Muscle layer of colon (tissue), 2 donors: Measurements from ENCODE around the gene NCS1.
A peak's percentile ranks its signal among the peaks of the same experiment; 100 is the strongest.

Experiments
- H3K27ac ChIP-seq: one replicate; pipeline ENCODE4 v1.7.0; 2013; ENCODE audit warnings: low read depth, mild to moderate bottlenecking, low read length, moderate library complexity
- H3K27me3 ChIP-seq, 2 donors: one replicate each; pipeline ENCODE4 v1.7.0; 2013; ENCODE audit warnings: low read length in 2 of 2, mild to moderate bottlenecking in 2 of 2; ENCODE audit not compliant: insufficient read depth in 2 of 2, control insufficient read depth in 1 of 2
- H3K36me3 ChIP-seq: one replicate; pipeline ENCODE4 v1.7.0; 2013; ENCODE audit warnings: mild to moderate bottlenecking, low read length; ENCODE audit not compliant: insufficient read depth
- H3K4me1 ChIP-seq: one replicate; pipeline ENCODE4 v1.7.0; 2013; ENCODE audit warnings: mild to moderate bottlenecking, low read length; ENCODE audit not compliant: insufficient read depth
- H3K4me3 ChIP-seq, 2 donors: one replicate each; pipeline ENCODE4 v1.7.0; 2013; ENCODE audit warnings: low read length in 2 of 2, low read depth in 1 of 2, mild to moderate bottlenecking in 1 of 2, moderate library complexity in 1 of 2
- H3K9ac ChIP-seq: one replicate; pipeline ENCODE4 v1.7.0; 2013; ENCODE audit warnings: low read length
- H3K9me3 ChIP-seq: one replicate; pipeline ENCODE4 v1.7.0; 2013; ENCODE audit warnings: mild to moderate bottlenecking, low read length
- donor health status: abdominal sarcoma.
- donor health status: Adenocarcinoma of cecum.

The NCS1 gene

GRCh38 chr9:130188860-130189481 is 16.8 kb downstream of the NCS1 start:
- peaks cover 88% of the 10 kb centered on the region for H3K4me1 ChIP-seq
- no peak overlapping the region for H3K4me3 ChIP-seq
- no peaks in the 10 kb centered on the region for H3K9me3 ChIP-seq
- peak overlapping the region; percentile 58 for H3K9ac ChIP-seq
- H3K27ac ChIP-seq = peak overlapping the region; percentile 60
- H3K36me3 ChIP-seq = no peaks in the 10 kb centered on the region
- no peaks in the 10 kb centered on the region for H3K27me3 ChIP-seq

GRCh38 chr9:130189840-130190239 is 17.6 kb downstream of the NCS1 start:
- H3K9me3 ChIP-seq = no peaks in the 10 kb centered on the region
- peak overlapping the region; percentile 9 for H3K9ac ChIP-seq
- no peaks in the 10 kb centered on the region for H3K36me3 ChIP-seq
- H3K4me1 ChIP-seq = peaks cover 90% of the 10 kb centered on the region
- no peaks in the 10 kb centered on the region for H3K27me3 ChIP-seq
- no peak overlapping the region for H3K4me3 ChIP-seq
- H3K27ac ChIP-seq = peak overlapping the region; percentile 89

GRCh38 chr9:130191068-130191748 is 19.0 kb downstream of the NCS1 start:
- Histone ChIP-seq H3K9me3 (no peaks in the 10 kb centered on the region), H3K9ac (peak overlapping the region; percentile 9), H3K4me3 (peak overlapping the region in 1 of 2 donors; percentile 37), H3K27ac (peak overlapping the region; percentile 89), H3K4me1 (peaks cover 91% of the 10 kb centered on the region), H3K36me3 (no peaks in the 10 kb centered on the region), H3K27me3 (no peaks in the 10 kb centered on the region)

- Histone ChIP-seq H3K4me1 (peaks cover 90% of the 10 kb centered on the region), H3K9ac (peak overlapping the region; percentile 51), H3K27ac (peak overlapping the region; percentile 89), H3K9me3 (no peaks in the 10 kb centered on the region), H3K4me3 (no peak overlapping the region), H3K36me3 (no peaks in the 10 kb centered on the region), H3K27me3 (no peaks in the 10 kb centered on the region)
These were observed 19.5 kb downstream of the NCS1 start for GRCh38 chr9:130191749-130192120.

GRCh38 chr9:130192382-130192999 is 20.3 kb downstream of the NCS1 start:
- Histone ChIP-seq H3K4me1 (peaks cover 93% of the 10 kb centered on the region), H3K27me3 (no peaks in the 10 kb centered on the region), H3K27ac (peak overlapping the region; percentile 89), H3K4me3 (no peak overlapping the region), H3K36me3 (no peaks in the 10 kb centered on the region), H3K9me3 (no peaks in the 10 kb centered on the region), H3K9ac (peak overlapping the region; percentile 51)

GRCh38 chr9:130193103-130193502 is 20.9 kb downstream of the NCS1 start:
- Histone ChIP-seq H3K27me3 (no peaks in the 10 kb centered on the region), H3K4me1 (peaks cover 93% of the 10 kb centered on the region), H3K9ac (peak overlapping the region; percentile 51), H3K4me3 (peak overlapping the region in 1 of 2 donors; percentile 45), H3K27ac (peak overlapping the region; percentile 89), H3K9me3 (no peaks in the 10 kb centered on the region), H3K36me3 (no peaks in the 10 kb centered on the region)

GRCh38 chr9:130193531-130194377 is 21.6 kb downstream of the NCS1 start:
- no peaks in the 10 kb centered on the region for H3K9me3 ChIP-seq
- H3K9ac ChIP-seq = peak overlapping the region; percentile 51
- no peaks in the 10 kb centered on the region for H3K27me3 ChIP-seq
- H3K27ac ChIP-seq = peak overlapping the region; percentile 89
- peaks cover 96% of the 10 kb centered on the region for H3K4me1 ChIP-seq
- no peaks in the 10 kb centered on the region for H3K36me3 ChIP-seq
- peak overlapping the region in 1 of 2 donors; percentile 45 for H3K4me3 ChIP-seq

GRCh38 chr9:130194378-130194932 is 22.3 kb downstream of the NCS1 start:
- Histone ChIP-seq H3K9me3 (no peaks in the 10 kb centered on the region), H3K4me3 (no peak overlapping the region)

GRCh38 chr9:130195638-130196037 is 23.4 kb downstream of the NCS1 start:
- no peak overlapping the region for H3K4me3 ChIP-seq
- peaks cover 99% of the 10 kb centered on the region for H3K4me1 ChIP-seq
- H3K36me3 ChIP-seq = no peaks in the 10 kb centered on the region
- peak overlapping the region; percentile 16 for H3K9ac ChIP-seq
- H3K9me3 ChIP-seq = no peaks in the 10 kb centered on the region
- H3K27me3 ChIP-seq = no peaks in the 10 kb centered on the region
- peak overlapping the region; percentile 89 for H3K27ac ChIP-seq

More at GRCh38 chr9:130194378-130194932, 22.3 kb downstream of the NCS1 start:
- no peaks in the 10 kb centered on the region for H3K36me3 ChIP-seq
- H3K9ac ChIP-seq = peak overlapping the region; percentile 51
- peak overlapping the region; percentile 89 for H3K27ac ChIP-seq
- peaks cover 96% of the 10 kb centered on the region for H3K4me1 ChIP-seq
- no peaks in the 10 kb centered on the region for H3K27me3 ChIP-seq

GRCh38 chr9:130196643-130197042 is 24.4 kb downstream of the NCS1 start:
- Histone ChIP-seq H3K27me3 (no peaks in the 10 kb centered on the region), H3K9me3 (no peaks in the 10 kb centered on the region), H3K4me1 (peaks cover 99% of the 10 kb centered on the region), H3K9ac (no peak overlapping the region), H3K4me3 (no peak overlapping the region), H3K36me3 (peaks cover under 1% of the 10 kb centered on the region), H3K27ac (peak overlapping the region; percentile 64)

GRCh38 chr9:130197386-130197785 is 25.2 kb downstream of the NCS1 start:
- Histone ChIP-seq H3K4me1 (peaks cover 95% of the 10 kb centered on the region), H3K27ac (peak overlapping the region; percentile 64), H3K4me3 (no peak overlapping the region), H3K9ac (no peak overlapping the region), H3K9me3 (no peaks in the 10 kb centered on the region), H3K36me3 (peaks cover 5% of the 10 kb centered on the region), H3K27me3 (no peaks in the 10 kb centered on the region)
